GM21723 (cell line): ENCODE results near the gene VEZF1.
"Not testable (repeated sequence)": the region's sequence is repeated elsewhere in the genome, so short reads cannot be mapped to it uniquely, and the experiment has no call there.

Experiments
- ATAC-seq: cut with Tn5 transposase; IDR thresholded peaks from one replicate; pipeline ENCODE4 v1.9.1; 2021; ENCODE audit warnings: mild to moderate bottlenecking, moderate library complexity; ENCODE audit not compliant: unreplicated experiment

VEZF1 gene

GRCh38 chr17:57975044-57975443 is 13.0 kb downstream of the VEZF1 start:
- no peak for ATAC-seq

DNA sequence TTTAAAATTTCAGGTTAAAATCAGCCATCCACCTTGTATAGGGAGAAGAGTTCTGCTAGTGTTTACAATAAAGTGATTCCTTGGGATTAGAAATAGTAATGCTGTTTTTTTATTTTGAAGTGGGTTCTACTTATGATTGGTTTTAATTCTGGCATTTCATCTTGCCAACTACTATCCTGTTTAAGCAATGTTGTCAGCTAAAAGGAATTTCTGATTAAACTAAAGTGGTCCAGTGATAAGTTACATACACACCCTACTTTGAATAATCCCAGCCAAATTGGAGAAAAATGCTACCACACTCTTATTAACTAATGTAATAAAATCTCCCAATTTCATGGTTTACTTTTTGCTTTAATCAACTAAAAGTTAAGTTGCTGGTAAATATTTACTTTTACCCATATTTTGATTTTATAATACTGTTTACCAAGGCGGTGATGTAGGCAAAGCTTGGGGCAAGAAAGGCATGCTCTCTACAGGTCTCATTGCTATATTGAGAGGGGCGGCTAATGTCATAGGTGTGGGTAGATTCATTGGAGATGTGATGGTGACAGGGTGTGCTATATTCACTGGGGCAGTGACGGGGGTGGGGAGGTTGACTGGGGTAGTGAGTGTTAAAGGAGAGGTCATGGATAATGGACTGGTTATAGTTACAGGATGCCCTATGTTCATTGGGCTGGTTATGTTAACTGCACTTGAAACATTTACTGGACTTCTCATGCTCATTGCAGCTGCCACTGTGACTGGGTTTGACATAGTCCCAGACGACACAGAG is 13.8 kb downstream of the VEZF1 start:
- ATAC-seq: not testable (repeated sequence)

GRCh38 chr17:57972151-57972550 is 15.9 kb downstream of the VEZF1 start:
- no peak for ATAC-seq

GRCh38 chr17:57971572-57971971 is 16.5 kb downstream of the VEZF1 start:
- ATAC-seq: no peak

DNA sequence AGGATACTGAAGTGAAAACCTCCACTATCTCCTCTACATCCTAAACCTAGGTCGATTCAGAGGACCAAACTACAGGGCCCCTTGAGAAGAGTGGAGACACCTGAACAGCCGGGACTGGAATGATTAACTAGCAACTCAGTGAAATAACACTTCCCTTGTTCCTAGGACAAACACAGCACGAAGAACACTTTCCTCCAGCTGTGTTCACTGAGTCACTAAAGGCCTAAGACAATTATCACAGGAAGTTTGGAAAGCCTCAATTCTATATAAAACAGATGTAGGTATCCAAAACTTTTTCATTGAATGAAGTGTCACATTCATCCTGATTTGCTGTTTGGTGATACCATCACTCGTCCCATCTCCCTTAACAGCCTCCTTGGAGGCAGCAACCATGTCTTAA is 17.3 kb downstream of the VEZF1 start:
- no peak for ATAC-seq

DNA sequence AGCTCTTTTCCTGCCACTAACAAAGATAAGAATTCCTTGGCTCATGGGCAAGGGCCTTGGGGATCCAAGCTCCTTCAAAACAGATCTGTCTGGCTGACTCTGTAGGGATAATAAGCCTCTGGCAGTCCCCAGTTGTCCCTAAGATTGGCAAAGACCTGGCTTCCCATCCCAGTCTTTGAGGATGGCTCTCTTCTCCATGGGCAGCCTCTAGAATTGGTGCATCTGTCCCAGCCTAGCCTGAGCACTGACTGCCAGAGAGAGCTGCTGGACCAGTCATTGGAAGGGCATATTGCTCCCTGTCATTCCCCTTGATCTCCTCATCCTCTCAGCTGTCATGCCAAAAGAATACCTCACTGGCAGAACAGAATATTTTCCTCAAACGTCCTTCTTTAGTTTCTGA is 19.6 kb downstream of the VEZF1 start:
- ATAC-seq: no peak

DNA sequence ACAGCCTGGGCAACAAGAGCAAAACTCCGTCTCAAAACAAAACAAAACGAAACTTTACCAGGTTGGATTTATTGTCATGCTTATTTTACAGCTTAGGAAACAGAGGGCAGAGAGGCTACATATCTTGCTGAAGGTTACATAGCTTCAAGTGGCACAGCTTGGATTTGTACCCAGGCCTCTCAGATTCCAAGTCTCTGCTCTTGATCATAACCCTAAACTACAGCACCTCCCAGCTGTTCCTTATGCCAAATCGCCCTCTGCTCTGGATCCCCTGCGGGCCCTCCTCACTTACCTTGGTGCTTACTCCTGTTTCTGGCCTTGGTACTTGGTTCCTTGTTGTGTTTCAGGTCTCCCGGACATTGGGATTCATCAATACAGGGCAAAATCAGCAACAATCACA is 21.2 kb downstream of the VEZF1 start:
- no peak for ATAC-seq

DNA sequence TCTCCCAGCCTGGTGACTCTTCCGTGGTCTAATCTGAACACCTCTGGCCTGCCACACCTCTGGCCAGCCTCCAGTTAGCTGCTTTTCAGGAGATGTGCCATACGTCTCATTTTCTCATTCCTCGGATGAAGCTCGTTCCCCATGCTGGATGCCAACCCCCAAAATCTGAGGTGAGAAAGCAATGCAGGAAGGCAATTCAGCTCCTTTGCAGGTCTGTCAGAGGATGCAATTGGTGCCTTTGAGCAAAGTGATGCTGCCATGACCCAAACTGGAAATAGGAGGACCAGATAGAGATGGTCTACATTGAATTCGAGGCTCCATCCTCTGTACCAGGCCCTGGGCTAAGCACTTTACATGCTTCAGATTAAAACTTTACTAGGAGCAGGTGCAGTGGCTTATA is 21.8 kb downstream of the VEZF1 start:
- no peak for ATAC-seq

DNA sequence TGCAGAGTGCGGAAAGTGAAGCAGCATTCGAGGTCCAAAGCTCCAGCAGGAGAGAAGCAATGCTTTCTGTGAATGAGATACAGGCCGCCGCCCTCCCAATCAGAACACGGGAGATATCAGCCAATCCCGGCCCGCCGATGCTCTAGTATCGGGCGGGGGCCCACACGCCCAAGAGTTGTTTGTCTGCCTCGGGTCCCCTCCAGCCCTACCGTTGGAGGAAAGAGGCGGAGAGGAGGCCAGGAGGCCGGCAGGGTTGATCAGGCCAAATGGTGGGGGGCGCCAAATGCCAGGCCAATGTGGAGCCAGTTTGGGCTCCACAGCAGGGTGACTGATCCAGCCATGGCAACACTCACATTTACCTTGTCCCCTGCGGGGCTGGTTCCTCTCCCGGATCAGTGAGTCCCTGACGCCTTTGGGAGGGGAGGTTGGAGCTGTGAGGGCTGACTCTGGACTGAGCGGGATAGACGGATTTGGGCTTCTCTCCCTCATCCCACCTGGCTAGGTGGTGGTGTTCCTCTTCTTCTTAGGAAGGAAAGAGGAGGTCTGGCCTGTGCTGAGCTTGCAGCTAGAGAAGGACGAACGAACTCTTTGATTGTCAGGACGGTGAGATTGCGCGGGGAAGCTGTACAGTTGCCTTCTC is 22.4 kb downstream of the VEZF1 start:
- ATAC-seq: no peak

DNA sequence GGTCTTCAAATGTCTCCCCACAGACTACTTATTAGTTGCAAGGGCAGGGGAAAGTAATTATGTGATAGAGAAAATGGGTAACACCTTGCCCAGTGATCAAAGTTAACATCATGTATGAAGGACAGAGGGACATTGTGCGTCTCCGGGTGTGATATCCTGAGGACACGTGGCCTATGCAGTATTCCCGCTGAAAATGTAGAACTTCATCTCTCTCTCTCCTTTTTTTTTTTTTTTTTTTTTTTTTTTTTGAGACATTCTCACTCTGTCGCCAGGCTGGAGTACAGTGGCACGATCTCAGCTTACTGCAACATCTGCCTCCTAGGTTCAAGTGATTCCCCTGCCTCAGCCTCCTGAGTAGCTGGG is 24.9 kb downstream of the VEZF1 start:
- ATAC-seq: no peak

- ATAC-seq: no peak
These were observed 25.5 kb downstream of the VEZF1 start for GRCh38 chr17:57962279-57963148.

DNA sequence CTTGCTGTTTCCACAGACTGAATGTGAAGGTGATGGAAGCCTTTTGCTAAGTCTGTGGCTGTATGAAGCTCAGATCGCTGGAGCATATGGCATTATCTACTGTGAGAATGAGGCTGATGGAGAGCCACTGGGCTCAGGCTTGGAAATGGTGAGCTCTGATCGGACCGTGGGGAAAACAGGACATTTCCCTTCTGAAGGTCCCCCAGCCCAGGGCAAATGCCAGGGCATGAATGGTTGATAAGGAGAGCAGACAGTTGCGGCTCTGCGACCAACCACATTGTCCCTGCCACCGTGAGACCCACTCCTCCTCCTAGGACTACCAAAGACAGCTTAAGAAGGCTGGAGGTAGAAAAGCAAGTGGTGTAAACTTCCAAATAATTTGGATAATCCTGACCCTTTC is 28.1 kb downstream of the VEZF1 start:
- ATAC-seq: no peak

DNA sequence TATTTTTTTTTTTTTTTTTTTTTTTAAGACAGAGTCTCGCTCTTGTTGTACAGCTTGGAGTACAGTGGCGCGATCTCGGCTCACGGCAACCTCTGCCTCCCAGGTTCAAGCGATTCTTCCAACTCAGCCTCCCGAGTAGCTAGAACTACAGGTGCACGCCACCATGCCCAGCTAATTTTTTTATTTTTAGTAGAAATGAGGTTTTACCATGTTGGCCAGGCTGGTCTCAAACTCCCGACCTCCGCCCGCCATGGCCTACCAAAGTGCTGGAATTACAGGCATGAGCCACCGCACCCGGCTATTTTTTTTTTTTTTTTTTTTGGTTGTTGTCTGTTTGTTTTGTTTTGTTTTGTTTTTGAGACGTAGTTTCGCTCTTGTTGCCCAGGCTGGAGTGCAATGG is 29.7 kb downstream of the VEZF1 start:
- ATAC-seq: not testable (repeated sequence)

DNA sequence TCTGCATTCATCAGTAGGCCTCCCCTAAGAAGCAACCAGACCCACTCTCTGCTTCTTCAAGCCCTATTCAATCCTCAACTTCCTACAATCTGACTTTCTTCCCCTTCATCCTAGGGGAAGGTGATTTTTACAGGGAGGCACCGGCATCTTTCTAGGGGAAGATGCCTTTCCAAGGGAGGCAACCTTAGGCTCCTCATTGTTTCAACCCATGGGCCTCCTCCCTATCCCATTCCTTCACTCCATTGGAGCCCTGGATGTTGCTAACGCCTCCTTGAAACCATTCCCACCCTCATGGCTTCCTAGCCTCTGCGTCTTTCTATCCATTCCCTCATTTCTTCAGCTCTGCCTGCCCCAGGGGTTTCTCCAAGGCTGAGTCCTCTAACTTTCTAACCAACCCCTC is 30.2 kb downstream of the VEZF1 start:
- ATAC-seq: no peak

DNA sequence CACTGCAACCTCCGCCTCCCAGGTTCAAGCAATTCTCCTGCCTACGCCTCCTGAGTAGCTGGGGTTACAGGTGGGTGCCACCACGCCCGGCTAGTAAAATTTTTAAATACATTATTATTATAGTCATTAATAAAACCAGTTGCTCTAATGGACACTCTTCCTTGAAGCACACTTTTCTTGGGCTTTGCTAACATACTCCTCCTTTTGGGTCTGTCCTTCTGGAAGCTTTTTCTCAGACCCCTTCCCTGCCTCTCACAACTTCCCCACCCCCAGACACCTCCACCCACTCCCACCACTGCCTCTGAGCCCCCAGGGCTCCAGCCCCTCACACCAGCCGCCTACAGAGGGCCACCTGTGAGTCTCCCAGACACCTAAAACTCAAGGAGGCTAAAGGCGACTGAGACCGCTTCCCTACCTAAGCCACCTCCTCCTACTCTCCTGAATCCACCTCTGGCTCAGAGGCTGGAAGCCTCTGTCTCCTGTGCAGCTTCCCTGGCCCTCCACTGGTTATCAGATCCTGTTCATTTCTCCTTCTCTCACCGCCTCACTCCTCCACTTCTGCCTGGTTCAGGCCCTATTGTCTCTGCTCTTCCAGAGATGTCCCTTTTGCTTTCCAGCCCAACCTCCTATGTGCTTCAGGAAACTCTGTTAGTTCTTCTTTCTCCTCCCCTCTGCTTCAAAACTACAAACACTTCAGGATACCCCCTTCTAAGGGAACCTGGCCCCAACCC is 30.8 kb downstream of the VEZF1 start:
- ATAC-seq: no peak

DNA sequence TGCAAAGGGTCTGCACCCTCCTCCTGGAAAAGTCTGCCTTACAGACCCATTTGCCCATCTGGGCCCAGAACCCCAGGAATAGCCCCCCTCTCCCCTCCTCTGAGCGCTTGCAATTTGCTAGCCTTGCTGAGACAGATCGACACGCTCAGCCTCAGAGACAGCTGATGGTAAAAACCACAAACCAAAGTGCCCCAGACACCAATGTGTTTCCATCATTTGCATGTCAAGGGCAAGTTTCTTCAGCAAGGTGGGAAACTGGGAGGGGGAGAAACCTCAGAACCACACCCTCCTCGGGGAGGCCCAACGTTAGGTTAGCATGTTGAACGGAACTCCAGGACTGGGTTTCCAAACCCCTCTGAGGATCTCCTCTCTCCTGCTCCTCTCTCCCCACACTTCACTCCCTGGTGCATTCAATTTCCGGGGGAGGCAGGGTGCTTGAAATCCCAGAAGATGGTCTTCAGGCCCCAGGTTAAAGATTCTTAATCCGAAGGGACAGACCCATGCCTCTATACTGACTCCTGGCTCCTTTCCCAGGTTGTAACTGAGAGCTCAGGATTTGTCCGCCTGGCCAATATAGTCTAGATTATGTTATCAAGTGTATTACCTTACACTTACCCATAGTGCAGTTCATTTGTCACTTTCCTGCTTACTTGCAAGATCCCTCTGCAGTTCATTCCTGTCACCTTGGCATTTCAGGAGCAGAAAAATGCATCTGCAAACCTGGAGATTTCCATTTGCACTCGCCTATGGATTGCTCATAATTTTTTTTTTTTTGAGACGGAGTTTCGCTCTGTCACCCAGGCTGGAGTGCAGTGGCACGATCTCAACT is 31.5 kb downstream of the VEZF1 start:
- ATAC-seq: peak; percentile 71

GRCh38 chr17:57955183-57955931 is 32.7 kb downstream of the VEZF1 start, which contains the start of gene CUEDC1:
CUEDC1 (minus strand) TSS chr17:57955412; CDS start chr17:57885564, 69,848 bp downstream.
- peak; percentile 55 for ATAC-seq

DNA sequence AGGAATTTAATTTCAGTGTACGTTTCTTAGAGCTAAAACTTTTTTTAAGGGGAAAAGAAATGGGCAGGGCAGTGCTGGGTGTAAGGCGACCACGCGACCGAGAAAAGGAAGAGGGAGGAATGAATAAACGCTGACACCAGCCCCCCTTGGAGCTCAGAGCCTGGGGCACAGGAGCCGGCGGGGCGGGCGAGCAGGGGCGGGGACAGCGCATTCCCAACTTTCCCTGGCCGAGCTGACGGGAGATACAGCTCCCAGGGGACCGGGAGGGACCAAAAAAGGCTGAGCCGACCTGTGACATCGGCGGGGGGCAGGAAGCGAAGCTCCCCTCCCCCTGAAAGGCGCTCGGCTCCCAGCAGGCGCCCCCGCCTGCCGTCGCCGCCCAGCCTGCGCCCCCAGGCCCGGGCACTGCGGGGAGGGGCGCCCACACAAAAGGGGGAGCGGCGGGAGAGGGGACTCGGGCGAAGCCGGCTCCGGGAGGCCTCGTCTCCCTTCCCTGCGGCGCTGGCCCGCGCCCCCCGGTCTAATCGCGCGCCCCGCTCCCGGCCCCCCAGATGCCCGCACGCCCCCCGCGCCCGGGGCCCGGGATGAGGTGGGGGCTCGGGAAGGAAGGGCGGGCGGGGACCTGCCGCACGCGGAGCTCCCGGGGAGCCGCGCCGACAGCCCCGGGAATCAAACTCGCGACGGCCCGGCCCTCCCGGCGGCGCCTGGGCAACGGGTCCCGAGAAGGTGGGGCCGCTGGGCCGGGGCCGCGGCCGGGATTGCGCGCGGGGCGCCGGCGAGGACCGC is 33.5 kb downstream of the VEZF1 start:
- no peak for ATAC-seq
